ENCODE data around the gene USP31.

USP31 gene

GRCh38 chr16:23140107-23140506 lies 9.1 kb downstream of the USP31 start:
- no peak for DNase-seq (ENCODE audit: low read depth)
- H3K4me3 ChIP-seq (ENCODE audit: control insufficient read depth, low read depth, low read length) = no peak overlapping the region
- TF ChIP-seq CTCF (conservative IDR thresholded peaks at IDR 0.05; ENCODE audit: control insufficient read depth, insufficient read depth, low read depth, low read length) = no peak

GRCh38 chr16:23137818-23138217 lies 11.4 kb downstream of the USP31 start:
- TF ChIP-seq CTCF (conservative IDR thresholded peaks at IDR 0.05; ENCODE audit: control insufficient read depth, insufficient read depth, low read depth, low read length) = no peak
- no peak for DNase-seq (ENCODE audit: low read depth)
- no peak overlapping the region for H3K4me3 ChIP-seq (ENCODE audit: control insufficient read depth, low read depth, low read length)

- no peak overlapping the region for H3K4me3 ChIP-seq (ENCODE audit: control insufficient read depth, low read depth, low read length)
- no peak for TF ChIP-seq CTCF (conservative IDR thresholded peaks at IDR 0.05; ENCODE audit: control insufficient read depth, insufficient read depth, low read depth, low read length)
Observed at GRCh38 chr16:23137256-23137655, 12.0 kb downstream of the USP31 start.

GRCh38 chr16:23134274-23134673 lies 15.0 kb downstream of the USP31 start:
- no peak for TF ChIP-seq CTCF (conservative IDR thresholded peaks at IDR 0.05; ENCODE audit: control insufficient read depth, insufficient read depth, low read depth, low read length)
- no peak overlapping the region for H3K4me3 ChIP-seq (ENCODE audit: control insufficient read depth, low read depth, low read length)
- DNase-seq (ENCODE audit: low read depth) = peak; percentile 14

More at GRCh38 chr16:23137256-23137655, 12.0 kb downstream of the USP31 start:
- no peak for DNase-seq (ENCODE audit: low read depth)

- peak overlapping the region; percentile 12 for H3K4me3 ChIP-seq (ENCODE audit: control insufficient read depth, low read depth, low read length)
- DNase-seq (ENCODE audit: low read depth) = peak; percentile 73
- TF ChIP-seq CTCF (conservative IDR thresholded peaks at IDR 0.05; ENCODE audit: control insufficient read depth, insufficient read depth, low read depth, low read length) = no peak
Observed at GRCh38 chr16:23132775-23133463, 16.3 kb downstream of the USP31 start.

GRCh38 chr16:23131931-23132621 lies 17.2 kb downstream of the USP31 start:
- DNase-seq (ENCODE audit: low read depth) = peak; percentile 31
- no peak for TF ChIP-seq CTCF (conservative IDR thresholded peaks at IDR 0.05; ENCODE audit: control insufficient read depth, insufficient read depth, low read depth, low read length)
- no peak overlapping the region for H3K4me3 ChIP-seq (ENCODE audit: control insufficient read depth, low read depth, low read length)

Measured in fibroblast of mammary gland (primary cell).